Measurements from ENCODE around the gene LGALSL.

Gene LGALSL

GRCh38 chr2:64493788-64494187, 39.8 kb downstream of the LGALSL start:
- TF ChIP-seq, protein P1, sequence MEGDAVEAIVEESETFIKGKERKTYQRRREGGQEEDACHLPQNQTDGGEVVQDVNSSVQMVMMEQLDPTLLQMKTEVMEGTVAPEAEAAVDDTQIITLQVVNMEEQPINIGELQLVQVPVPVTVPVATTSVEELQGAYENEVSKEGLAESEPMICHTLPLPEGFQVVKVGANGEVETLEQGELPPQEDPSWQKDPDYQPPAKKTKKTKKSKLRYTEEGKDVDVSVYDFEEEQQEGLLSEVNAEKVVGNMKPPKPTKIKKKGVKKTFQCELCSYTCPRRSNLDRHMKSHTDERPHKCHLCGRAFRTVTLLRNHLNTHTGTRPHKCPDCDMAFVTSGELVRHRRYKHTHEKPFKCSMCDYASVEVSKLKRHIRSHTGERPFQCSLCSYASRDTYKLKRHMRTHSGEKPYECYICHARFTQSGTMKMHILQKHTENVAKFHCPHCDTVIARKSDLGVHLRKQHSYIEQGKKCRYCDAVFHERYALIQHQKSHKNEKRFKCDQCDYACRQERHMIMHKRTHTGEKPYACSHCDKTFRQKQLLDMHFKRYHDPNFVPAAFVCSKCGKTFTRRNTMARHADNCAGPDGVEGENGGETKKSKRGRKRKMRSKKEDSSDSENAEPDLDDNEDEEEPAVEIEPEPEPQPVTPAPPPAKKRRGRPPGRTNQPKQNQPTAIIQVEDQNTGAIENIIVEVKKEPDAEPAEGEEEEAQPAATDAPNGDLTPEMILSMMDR (IDR thresholded peaks at IDR 0.05; ENCODE audit: low read depth, low read length): no peak
- H3K4me3 ChIP-seq (ENCODE audit: low read depth, low read length): no peak overlapping the region
- H3K27ac ChIP-seq: no peak overlapping the region
- no peak for DNase-seq
- H3K27me3 ChIP-seq (ENCODE audit: insufficient read depth, low read depth, severe bottlenecking): no peaks in the 10 kb centered on the region
- no peaks in the 10 kb centered on the region for H3K36me3 ChIP-seq
- no peaks in the 10 kb centered on the region for H3K9me3 ChIP-seq (ENCODE audit: severe bottlenecking)

- no peak overlapping the region for H3K4me3 ChIP-seq (ENCODE audit: low read depth, low read length)
- TF ChIP-seq, protein P1 (IDR thresholded peaks at IDR 0.05; ENCODE audit: low read depth, low read length): no peak
- no peaks in the 10 kb centered on the region for H3K36me3 ChIP-seq
- H3K27me3 ChIP-seq (ENCODE audit: insufficient read depth, low read depth, severe bottlenecking): no peaks in the 10 kb centered on the region
- DNase-seq: no peak
- H3K27ac ChIP-seq: no peak overlapping the region
- no peaks in the 10 kb centered on the region for H3K9me3 ChIP-seq (ENCODE audit: severe bottlenecking)
Measured at GRCh38 chr2:64498438-64498837, 44.5 kb downstream of the LGALSL start.

DNA sequence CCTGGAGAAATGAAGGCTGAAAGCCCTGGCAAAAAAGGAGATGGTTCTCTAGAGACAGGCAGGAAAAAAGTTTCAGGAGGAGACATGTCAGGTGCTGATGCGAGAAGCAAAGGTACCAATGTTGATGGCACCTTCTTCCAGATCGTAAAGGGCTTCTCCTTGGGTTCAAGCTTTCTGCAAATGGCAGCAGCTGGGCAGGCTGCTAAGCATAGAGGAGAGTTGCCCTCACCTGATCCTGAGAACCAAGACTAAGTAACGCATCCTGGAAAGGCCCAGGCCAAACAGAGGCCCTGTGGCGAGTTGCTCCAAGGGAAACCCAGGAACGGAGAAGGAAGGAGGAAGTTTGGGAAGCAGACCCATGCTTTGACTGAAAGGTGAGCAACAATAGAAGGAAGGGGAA, 46.6 kb downstream of the LGALSL start:
- Histone ChIP-seq H3K36me3 (no peaks in the 10 kb centered on the region), H3K4me3 (ENCODE audit: low read depth, low read length) (no peak overlapping the region), H3K9me3 (ENCODE audit: severe bottlenecking) (no peaks in the 10 kb centered on the region), H3K27me3 (ENCODE audit: insufficient read depth, low read depth, severe bottlenecking) (no peaks in the 10 kb centered on the region), H3K27ac (no peak overlapping the region)
- TF ChIP-seq, protein P1 (IDR thresholded peaks at IDR 0.05; ENCODE audit: low read depth, low read length): no peak
- no peak for DNase-seq

DNA sequence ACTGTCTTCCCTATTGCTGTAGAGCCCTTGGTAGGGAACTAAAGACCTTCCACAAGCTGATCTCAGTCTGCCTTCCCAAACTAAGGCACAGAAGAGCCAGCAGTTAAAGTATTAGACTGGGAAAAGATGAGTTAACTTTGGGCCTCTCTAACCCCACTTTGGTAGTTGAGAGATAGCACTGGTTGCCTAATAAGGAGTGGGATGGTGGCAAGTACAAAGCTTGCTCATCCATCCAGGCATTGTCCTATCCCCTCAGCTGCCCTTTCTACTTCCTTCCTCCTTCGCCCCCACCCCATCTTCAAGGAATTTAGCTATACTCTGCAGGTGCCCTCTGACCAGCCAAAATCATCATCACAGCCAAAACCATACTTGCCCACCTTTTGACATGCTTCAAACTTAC, 48.0 kb downstream of the LGALSL start:
- TF ChIP-seq, protein P1 (IDR thresholded peaks at IDR 0.05; ENCODE audit: low read depth, low read length): no peak
- no peaks in the 10 kb centered on the region for H3K36me3 ChIP-seq

GRCh38 chr2:64502860-64503259, 48.9 kb downstream of the LGALSL start:
- no peak overlapping the region for H3K27ac ChIP-seq
- DNase-seq: no peak
- TF ChIP-seq, protein P1 (IDR thresholded peaks at IDR 0.05; ENCODE audit: low read depth, low read length): no peak

More for the DNA sequence above, 48.0 kb downstream of the LGALSL start:
- no peak for DNase-seq
- H3K4me3 ChIP-seq (ENCODE audit: low read depth, low read length): no peak overlapping the region
- H3K27me3 ChIP-seq (ENCODE audit: insufficient read depth, low read depth, severe bottlenecking): no peaks in the 10 kb centered on the region
- H3K27ac ChIP-seq: no peak overlapping the region
- H3K9me3 ChIP-seq (ENCODE audit: severe bottlenecking): no peaks in the 10 kb centered on the region

More at GRCh38 chr2:64502860-64503259, 48.9 kb downstream of the LGALSL start:
- H3K36me3 ChIP-seq: no peaks in the 10 kb centered on the region
- H3K27me3 ChIP-seq (ENCODE audit: insufficient read depth, low read depth, severe bottlenecking): no peaks in the 10 kb centered on the region
- H3K9me3 ChIP-seq (ENCODE audit: severe bottlenecking): no peaks in the 10 kb centered on the region
- no peak overlapping the region for H3K4me3 ChIP-seq (ENCODE audit: low read depth, low read length)
